ENCODE data around the gene FBXL7. TPM values are rescaled to one million over a fixed set of nuclear protein-coding genes. Genes with fewer than 3 reads are reported as not detected.
A peak's percentile ranks its signal among the peaks of the same experiment; 100 is the strongest.

FBXL7 gene
- total and polyA plus RNA-seq, 4 donors: 1.9 to 15.5 (median 6.6) TPM

DNA sequence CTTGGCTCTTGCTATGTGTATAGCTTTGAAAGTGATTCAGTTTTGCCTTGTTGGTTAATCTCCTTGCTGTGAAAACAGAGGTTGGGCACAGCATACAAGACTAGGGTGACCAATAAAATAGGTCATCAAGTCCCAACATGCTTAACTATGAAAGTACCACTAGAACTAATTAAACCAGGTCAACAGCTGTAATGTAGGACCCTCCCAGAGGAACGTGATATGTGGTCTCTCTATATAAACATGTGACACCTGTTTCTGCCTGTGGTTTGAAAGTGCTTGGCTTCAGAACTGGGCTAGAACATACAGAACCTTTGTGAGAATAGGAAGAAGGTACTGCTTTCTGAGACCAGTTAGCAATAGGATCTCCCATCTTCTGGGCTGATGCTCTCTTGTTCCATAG, 297.1 kb downstream of the FBXL7 start:
- Histone ChIP-seq H3K4me3 (no peak overlapping the region), H3K27ac (ENCODE audit: low read depth in 1 of 2, low read length in 1 of 2) (no peak overlapping the region), H3K36me3 (ENCODE audit: control insufficient read depth in 4 of 4, insufficient read depth in 4 of 4, low read length in 4 of 4) (no peaks in the 10 kb centered on the region), H3K4me1 (ENCODE audit: control insufficient read depth in 5 of 5, insufficient read depth in 5 of 5, low read length in 5 of 5) (peaks cover 1 to 22% (median 15%) of the 10 kb centered on the region in 5 donors), H3K9me3 (ENCODE audit: control insufficient read depth in 4 of 4, insufficient read depth in 3 of 4, low read length in 3 of 4) (no peaks in the 10 kb centered on the region), H3K9ac (ENCODE audit: insufficient read depth in 1 of 2, low read length in 2 of 2) (no peak overlapping the region), H3K27me3 (ENCODE audit: control insufficient read depth in 3 of 3, insufficient read depth in 3 of 3, low read length in 2 of 3) (no peaks in the 10 kb centered on the region)
- TF ChIP-seq, protein P1, sequence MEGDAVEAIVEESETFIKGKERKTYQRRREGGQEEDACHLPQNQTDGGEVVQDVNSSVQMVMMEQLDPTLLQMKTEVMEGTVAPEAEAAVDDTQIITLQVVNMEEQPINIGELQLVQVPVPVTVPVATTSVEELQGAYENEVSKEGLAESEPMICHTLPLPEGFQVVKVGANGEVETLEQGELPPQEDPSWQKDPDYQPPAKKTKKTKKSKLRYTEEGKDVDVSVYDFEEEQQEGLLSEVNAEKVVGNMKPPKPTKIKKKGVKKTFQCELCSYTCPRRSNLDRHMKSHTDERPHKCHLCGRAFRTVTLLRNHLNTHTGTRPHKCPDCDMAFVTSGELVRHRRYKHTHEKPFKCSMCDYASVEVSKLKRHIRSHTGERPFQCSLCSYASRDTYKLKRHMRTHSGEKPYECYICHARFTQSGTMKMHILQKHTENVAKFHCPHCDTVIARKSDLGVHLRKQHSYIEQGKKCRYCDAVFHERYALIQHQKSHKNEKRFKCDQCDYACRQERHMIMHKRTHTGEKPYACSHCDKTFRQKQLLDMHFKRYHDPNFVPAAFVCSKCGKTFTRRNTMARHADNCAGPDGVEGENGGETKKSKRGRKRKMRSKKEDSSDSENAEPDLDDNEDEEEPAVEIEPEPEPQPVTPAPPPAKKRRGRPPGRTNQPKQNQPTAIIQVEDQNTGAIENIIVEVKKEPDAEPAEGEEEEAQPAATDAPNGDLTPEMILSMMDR (IDR thresholded peaks at IDR 0.05; ENCODE audit: control extremely low read depth, extremely low read depth): no peak
- DNase-seq (no peak), ATAC-seq (ENCODE audit: insufficient read depth, low FRiP score) (no peak)
- WGBS, 2 donors: 73 to 74% methylated on average over 1 of the region's 1 CpG

DNA sequence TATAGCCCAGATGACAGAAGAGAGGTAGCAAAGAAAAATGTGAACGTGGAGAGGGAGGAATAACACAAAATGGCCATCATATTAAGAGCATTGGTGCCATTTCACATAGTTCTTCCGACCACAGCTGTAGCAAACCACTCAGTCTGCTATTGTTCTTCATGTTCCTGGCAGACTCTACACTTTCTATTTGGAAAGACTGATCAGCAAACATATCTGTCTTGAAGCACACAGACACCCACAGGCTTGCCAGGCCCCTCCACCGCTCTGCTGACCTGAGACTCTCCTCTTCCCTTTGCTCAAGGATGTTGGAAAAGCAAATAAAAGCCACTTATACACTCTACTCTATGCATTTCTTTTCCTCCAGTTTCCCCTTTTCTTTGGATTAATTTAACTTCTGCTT, 298.0 kb downstream of the FBXL7 start:
- Histone ChIP-seq H3K4me1 (ENCODE audit: control insufficient read depth in 5 of 5, insufficient read depth in 5 of 5, low read length in 5 of 5) (peaks cover 1 to 21% (median 15%) of the 10 kb centered on the region in 5 donors), H3K4me3 (no peak overlapping the region), H3K27me3 (ENCODE audit: control insufficient read depth in 3 of 3, insufficient read depth in 3 of 3, low read length in 2 of 3) (no peaks in the 10 kb centered on the region), H3K36me3 (ENCODE audit: control insufficient read depth in 4 of 4, insufficient read depth in 4 of 4, low read length in 4 of 4) (no peaks in the 10 kb centered on the region), H3K9me3 (ENCODE audit: control insufficient read depth in 4 of 4, insufficient read depth in 3 of 4, low read length in 3 of 4) (no peaks in the 10 kb centered on the region), H3K9ac (ENCODE audit: insufficient read depth in 1 of 2, low read length in 2 of 2) (no peak overlapping the region), H3K27ac (ENCODE audit: low read depth in 1 of 2, low read length in 1 of 2) (peak overlapping the region in 1 of 2 donors; percentile 41)
- DNase-seq: peak in 1 of 3 donors; percentile 48
- 34 to 39% methylated on average over 3 of the region's 3 CpGs for whole genome bisulfite sequencing, 2 donors
- ATAC-seq (ENCODE audit: insufficient read depth, low FRiP score): no peak
- TF ChIP-seq, protein P1 (IDR thresholded peaks at IDR 0.05; ENCODE audit: control extremely low read depth, extremely low read depth): no peak

DNA sequence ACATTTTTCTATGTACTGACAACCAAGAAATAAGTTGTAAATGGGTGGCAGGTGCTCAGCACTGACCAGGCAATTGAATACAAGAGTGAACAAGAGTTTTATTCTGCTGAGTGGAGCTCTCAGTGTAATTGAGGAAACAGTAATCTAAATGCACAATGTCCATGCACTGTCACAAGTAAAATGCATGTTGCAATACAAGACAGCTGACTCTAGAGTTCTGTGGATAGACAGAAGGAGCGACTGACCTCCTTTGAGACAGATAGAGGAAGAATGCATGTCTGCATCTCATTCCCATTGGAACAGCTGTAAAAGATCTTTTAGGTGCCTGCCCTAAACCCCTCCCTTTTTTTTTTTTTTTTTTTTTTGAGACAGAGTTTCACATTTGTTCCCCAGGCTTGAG, 299.0 kb downstream of the FBXL7 start:
- WGBS, 2 donors: 87 to 91% methylated on average over 1 of the region's 1 CpG
- TF ChIP-seq, protein P1 (IDR thresholded peaks at IDR 0.05; ENCODE audit: control extremely low read depth, extremely low read depth): no peak
- H3K27me3 ChIP-seq (ENCODE audit: control insufficient read depth in 3 of 3, insufficient read depth in 3 of 3, low read length in 2 of 3): no peaks in the 10 kb centered on the region
- H3K9me3 ChIP-seq (ENCODE audit: control insufficient read depth in 4 of 4, insufficient read depth in 3 of 4, low read length in 3 of 4): no peaks in the 10 kb centered on the region
- DNase-seq (no peak), ATAC-seq (ENCODE audit: insufficient read depth, low FRiP score) (no peak)
- no peak overlapping the region for H3K27ac ChIP-seq (ENCODE audit: low read depth in 1 of 2, low read length in 1 of 2)
- H3K36me3 ChIP-seq (ENCODE audit: control insufficient read depth in 4 of 4, insufficient read depth in 4 of 4, low read length in 4 of 4): no peaks in the 10 kb centered on the region
- H3K9ac ChIP-seq (ENCODE audit: insufficient read depth in 1 of 2, low read length in 2 of 2): no peak overlapping the region
- H3K4me3 ChIP-seq: no peak overlapping the region
- peaks cover 1 to 15% (median 11%) of the 10 kb centered on the region in 5 donors for H3K4me1 ChIP-seq (ENCODE audit: control insufficient read depth in 5 of 5, insufficient read depth in 5 of 5, low read length in 5 of 5)

DNA sequence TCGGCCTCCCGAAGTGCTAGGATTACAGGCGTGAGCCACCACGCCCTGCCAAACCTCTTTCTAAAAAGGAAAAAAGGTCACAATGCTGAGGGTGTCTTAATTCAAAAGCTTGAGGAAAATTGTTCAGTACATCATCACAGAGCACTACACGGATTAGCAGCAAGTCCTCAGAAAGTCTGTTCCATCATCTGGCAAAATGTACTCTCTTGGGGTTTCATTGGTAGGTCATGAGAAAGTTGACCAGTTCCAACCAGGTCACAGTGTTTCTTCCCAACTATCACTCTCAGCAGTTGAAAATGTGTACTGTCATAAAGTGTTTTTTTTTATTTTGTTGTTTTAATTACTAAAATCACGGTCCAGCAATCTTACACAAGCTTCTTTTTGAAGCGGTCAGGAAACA, 299.6 kb downstream of the FBXL7 start:
- Histone ChIP-seq H3K9me3 (ENCODE audit: control insufficient read depth in 4 of 4, insufficient read depth in 3 of 4, low read length in 3 of 4) (peaks cover 0 to 3% (median 1%) of the 10 kb centered on the region in 4 donors), H3K4me3 (no peak overlapping the region), H3K27ac (ENCODE audit: low read depth in 1 of 2, low read length in 1 of 2) (no peak overlapping the region), H3K4me1 (ENCODE audit: control insufficient read depth in 5 of 5, insufficient read depth in 5 of 5, low read length in 5 of 5) (peaks cover 1 to 11% (median 6%) of the 10 kb centered on the region in 5 donors), H3K27me3 (ENCODE audit: control insufficient read depth in 3 of 3, insufficient read depth in 3 of 3, low read length in 2 of 3) (no peaks in the 10 kb centered on the region), H3K9ac (ENCODE audit: insufficient read depth in 1 of 2, low read length in 2 of 2) (no peak overlapping the region), H3K36me3 (ENCODE audit: control insufficient read depth in 4 of 4, insufficient read depth in 4 of 4, low read length in 4 of 4) (no peaks in the 10 kb centered on the region)
- ATAC-seq (ENCODE audit: insufficient read depth, low FRiP score): no peak
- 94 to 95% methylated on average over 7 of the region's 7 CpGs for WGBS, 2 donors
- TF ChIP-seq, protein P1 (IDR thresholded peaks at IDR 0.05; ENCODE audit: control extremely low read depth, extremely low read depth): no peak
- no peak for DNase-seq
